HG03439 (cell line): ENCODE results near the gene CSF1.

Source experiments
- ATAC-seq: cut with Tn5 transposase; IDR thresholded peaks from one replicate; pipeline ENCODE4 v1.9.1; 2021; ENCODE audit warnings: mild to moderate bottlenecking, moderate library complexity; ENCODE audit not compliant: unreplicated experiment

Gene CSF1

DNA sequence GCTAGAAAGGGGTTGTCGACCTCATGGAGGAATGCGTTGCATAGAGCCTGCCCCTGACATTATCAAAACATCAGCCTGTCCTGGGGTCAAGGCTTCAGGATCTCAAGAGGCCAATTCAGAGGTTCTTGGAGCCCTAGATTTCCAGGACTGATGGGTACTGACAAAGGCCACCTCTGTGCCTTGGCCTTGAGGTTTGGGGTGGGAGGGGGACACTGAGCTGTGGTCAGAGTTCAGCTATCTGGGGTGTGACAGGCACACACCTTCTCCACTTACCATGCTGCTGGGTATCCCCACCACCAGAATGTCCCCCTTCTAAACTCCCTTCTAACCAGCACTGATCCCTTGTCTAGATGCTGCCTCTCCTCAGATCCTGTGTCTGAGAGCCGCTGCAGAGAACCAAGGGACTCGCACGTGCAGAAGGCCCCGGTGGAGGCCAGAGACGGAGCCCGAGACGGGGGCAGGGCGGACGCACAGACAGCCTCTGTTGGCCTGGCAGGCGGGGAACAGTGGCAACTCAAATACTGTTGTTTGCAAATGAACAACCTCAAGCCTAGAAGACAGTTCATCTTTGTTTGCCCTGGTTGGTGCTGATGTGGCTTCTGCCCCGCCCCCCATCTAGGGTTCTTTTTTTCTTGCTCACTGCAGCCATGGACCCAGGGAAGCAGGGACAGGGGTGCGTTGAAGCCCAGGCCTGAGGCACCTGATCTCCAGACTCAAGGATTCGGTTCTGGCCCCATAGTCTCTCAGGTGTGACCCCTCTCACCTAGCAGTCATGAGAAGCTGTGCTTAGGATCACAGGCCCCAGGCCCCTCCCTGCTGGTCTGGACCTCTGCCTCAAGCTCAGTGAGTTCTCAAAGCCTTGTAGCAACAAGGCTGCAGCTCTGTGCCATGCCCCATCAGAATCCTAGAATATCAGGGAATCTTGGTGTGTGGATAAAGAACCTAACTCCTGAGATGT lies 28.1 kb upstream of the CSF1 start:
- no peak for ATAC-seq

DNA sequence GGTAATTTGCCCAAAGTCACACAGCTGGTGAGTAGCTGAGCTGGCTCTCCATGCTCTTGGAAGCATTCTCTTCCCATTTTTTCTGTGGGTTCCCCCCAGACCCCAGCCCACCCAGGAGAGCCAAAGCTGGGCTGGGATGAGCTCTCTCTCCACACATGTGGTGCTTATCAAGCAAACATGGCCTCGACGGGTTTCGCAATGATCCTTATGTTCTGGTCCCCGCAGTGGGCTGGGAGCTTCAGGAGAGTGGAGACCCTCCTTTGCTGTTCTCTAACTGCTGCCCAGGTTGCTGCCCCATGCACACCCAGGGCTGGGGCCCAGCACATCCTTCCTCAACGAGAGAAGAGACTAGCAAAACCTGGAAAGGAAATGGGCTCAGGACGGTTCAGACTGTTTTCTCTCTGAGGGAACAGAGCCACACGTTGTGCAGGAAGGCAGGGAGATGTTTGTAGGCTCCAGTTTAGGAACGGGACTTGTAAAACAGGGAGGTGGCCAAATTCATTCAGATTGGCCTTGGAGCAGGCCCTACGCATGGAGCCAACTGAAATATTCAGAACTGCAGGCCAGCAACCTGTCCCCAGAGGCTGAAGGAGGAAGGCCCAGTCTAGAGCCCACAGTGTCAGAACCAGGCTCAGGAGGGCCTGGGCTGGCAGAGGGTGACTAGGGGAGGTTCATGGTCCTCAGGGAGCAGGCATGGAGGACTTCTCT lies 27.2 kb upstream of the CSF1 start:
- no peak for ATAC-seq

DNA sequence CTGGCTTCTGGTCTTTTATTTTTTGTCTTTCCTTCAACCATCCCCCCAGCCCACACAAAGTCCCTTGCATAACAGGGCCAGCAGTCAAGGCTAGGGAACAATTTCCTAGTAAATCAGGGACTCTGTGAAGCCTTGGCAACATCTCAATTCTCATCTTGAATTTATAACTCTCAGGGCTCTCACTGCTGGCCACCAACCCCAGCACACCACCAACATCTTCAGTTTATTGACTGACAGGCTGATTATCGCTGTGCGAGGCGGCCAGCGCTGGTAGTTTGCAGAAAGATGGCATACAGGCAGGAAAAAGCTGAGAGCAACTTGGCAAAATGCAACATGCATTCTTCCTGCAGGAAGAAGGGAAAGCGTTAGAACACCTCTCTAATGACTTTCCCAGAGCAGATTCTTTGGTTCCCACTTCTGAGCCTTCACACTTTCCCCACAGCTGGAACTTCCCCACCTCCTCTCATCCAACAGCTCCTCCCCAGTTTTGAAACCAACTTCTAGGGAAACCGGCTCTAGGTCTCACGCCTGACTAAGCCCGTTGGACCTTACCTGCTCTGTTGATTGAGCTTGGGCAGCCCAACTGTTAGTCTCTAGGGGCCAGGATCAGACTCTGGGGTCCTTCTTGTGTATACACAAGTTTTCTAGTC lies 26.3 kb upstream of the CSF1 start:
- no peak for ATAC-seq

DNA sequence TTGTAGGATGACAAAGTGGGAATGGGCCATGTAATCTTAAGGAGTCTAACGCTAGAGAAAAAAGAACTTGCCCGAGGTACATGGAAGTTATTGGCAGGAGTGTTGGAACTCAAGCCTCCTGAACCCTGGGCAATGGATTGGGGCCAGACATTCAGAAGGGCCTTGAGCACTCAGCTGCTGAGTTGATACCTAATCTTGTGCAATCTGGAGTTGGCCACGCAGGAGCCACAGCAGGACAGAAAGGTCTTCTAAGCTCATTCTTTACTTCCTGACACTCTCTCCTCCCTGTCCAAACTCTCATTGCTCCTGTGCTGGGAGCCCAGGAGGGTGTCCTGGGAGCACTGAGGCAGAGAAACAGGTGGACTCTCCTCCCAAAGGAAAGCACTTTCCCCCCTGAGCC lies 25.1 kb upstream of the CSF1 start:
- ATAC-seq, result no peak

DNA sequence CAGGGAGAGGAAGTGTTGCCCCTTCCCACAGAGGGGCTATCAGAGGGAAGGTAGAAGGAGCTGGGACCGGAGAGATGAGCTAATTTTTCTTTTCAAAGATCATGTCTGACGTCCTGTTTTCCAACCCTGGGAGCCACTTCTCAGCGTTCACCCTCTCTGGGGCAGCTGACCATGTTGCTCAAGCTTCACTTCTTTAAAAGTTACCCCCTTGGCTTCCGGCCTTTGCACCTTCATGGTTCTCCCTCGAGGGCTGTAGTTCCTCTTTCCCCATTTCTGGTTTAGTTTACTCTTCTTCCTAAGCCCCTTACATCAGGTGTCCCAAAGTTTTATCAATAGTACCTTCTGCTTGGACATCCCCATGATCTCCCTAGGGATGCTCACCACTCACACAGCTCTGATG lies 23.8 kb upstream of the CSF1 start:
- ATAC-seq, result no peak

DNA sequence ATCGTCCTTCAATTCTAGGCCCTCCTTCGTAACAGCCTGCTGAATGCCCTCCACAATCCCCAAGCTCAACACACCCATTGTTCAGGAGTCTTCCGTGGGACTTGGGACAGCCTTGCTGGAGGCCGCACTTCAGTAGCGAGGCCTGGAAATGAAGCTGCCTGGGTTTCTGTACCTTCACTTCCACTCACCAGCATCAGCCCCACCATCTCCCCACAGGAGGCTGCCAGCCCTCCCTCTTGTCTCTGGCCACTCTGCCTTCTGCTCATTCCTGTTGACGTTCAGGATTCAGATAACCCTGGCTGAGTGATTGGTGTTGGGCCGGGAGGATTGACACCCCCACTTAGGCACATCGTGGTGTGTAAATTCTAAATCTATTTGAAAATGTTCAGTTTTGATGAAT lies 23.4 kb upstream of the CSF1 start:
- ATAC-seq, result no peak

DNA sequence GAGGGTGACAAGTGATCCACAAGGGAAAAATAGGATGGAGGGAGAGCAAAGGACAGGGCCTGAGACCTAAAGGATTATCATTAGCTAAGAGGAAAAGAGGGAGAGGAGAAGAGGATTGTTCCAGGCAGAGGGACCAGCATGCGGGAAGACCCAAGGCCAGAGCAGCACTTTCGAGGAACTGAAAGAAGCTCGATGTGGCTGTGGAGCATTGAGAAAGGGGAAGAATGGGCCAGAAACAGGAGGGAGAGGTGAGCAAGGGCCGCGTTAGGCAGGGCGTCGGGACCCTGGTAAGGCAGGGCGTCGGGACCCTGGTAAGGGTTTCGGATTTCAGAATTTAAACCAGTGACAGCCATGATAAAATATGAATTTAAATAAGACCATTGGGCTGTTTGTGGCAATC lies 22.8 kb upstream of the CSF1 start:
- ATAC-seq, result no peak

DNA sequence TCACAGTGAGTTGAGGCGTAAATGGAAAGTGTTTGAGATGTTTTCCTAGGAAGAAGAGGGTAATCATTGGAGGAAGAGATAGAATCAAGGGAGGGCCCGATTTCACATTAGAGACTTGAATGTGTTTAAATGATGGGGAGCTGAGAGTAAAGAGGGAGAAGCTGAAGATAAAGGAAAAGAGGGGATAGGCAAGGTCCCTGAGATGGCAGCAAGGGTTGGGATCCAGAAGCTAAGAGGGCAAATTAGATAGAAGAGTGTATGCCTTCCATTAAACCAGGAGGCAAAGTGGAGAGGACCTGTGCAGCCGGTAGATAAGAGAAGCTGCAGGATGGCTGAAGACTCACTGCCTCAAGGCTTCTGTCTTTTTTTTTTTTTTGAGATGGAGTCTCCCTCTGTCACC lies 21.6 kb upstream of the CSF1 start:
- no peak for ATAC-seq

DNA sequence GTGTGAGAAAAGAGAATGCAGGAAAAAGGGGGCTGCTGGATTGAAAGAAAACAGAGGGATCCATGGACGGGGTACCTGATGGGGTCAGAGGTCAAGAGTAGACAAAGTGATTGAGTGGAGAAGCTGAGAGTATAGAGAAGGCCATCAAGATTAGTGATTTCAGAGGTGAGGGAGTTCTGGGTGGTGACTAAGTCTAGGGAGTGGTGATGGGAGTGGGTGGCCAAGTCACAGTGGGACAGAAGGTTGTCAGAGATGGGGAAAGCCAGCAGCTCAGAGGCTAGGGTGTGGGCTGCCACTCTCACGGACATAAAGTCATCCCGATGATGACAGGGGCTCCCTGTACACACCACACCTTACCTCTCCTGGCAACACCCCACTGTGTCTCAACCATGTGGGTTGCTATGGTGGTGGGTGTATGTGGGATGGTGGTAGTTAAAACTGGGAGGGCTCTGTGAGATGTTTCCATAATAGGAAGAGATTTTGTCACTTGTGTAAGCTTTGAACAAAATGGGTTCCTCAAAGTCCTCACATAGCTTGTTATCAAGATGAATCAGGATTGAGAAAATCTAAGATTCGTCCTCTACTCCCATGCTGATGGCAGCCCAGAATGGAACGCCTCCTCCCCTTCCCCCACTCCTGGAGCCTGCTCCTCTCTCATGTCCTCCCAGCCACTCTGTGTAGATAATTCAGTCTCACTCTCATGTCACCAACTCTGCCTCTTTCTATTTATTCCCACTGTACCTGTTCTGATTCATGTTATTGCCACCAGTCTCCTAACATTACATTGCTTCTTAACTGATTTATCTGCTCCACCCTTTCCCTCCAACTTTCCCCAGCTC lies 20.3 kb upstream of the CSF1 start:
- no peak for ATAC-seq

DNA sequence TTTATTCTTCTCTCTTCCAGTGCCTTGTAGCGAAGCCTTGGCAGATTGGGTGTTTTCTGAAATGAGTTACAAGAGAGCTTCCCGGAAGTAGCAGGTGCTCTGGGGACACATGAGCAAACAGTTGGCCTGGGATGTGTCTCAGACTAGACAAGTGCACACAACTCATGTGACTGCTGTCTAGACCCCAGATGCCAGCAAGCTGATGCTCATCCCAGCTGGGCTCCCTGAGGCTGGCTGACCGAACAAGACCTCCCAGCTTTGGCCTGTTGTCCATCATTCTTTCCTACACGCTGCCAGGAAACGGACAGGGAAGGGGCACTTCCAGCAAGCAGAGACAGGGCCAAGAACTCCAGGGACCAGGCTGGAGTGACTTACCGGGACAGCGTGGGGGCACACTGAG lies 18.7 kb upstream of the CSF1 start:
- no peak for ATAC-seq

DNA sequence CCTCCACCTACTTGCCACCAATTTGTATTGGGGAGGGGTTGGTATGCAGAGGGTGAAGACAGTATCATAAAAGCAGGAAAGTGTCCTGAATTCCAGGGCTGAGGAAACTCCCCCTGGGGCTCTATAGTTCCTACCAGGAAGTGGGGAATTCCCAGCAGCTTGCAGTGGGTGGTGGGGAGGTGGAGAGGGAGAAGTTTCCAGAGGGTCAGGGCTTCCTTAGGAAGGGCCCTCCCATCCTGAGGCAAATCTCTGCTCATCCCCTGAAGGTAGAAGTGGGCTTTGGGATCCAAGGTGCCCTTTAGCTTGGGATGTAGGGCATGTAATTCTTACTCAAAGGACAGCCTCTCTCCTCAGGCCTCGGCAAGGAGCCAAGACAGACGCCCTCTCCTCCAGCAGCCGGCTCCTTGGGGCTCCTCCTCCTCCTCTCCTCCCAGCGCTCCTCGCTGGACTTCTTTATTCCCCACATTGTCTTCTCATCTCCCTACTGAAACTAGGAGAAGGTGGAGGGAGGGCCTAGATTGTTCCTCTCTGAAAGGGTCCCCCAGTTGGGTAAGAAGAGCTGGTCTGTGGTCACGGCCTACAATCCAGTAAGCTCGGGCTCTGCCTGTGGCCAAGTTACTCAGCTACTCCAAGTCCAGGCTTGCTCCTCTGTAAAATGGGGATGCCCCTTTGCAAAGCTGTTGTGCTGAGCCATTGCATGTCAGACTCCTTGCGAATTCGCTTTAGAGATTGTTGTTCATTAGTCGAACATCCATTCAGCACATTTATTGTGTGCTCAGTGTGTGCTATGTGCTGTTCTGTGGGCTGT lies 17.9 kb upstream of the CSF1 start:
- ATAC-seq, result no peak

DNA sequence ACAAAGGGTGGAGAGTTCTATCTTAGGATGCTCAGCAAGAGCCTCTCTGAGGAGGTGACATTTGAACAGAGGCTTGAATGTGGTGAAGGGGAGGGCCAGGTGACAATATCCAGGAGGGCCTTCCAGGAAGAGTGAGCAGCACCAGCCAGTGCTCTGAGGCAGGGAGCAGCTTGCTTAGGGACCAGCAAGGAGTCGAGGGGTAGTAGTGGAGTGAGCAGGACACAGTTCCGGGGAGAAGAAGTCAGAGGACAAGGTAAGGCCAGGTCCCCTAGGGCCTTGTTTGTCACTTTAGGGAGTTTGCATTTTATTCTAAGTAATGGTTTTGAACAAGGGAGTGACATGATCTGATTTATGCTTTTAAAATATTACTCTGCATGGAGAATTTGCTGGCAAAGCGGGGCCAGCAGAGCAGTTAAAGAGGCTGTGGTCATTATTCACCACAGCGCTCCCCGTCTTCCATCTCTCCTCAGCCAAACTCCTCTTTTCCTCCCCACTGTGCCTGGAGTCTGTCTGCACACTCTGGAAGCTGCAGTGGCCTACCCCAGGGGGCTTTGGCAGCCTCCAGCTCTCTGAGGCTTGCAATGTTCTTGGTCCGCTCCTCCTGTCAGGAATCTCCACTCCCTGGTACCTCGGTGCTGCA lies 17.0 kb upstream of the CSF1 start:
- no peak for ATAC-seq

DNA sequence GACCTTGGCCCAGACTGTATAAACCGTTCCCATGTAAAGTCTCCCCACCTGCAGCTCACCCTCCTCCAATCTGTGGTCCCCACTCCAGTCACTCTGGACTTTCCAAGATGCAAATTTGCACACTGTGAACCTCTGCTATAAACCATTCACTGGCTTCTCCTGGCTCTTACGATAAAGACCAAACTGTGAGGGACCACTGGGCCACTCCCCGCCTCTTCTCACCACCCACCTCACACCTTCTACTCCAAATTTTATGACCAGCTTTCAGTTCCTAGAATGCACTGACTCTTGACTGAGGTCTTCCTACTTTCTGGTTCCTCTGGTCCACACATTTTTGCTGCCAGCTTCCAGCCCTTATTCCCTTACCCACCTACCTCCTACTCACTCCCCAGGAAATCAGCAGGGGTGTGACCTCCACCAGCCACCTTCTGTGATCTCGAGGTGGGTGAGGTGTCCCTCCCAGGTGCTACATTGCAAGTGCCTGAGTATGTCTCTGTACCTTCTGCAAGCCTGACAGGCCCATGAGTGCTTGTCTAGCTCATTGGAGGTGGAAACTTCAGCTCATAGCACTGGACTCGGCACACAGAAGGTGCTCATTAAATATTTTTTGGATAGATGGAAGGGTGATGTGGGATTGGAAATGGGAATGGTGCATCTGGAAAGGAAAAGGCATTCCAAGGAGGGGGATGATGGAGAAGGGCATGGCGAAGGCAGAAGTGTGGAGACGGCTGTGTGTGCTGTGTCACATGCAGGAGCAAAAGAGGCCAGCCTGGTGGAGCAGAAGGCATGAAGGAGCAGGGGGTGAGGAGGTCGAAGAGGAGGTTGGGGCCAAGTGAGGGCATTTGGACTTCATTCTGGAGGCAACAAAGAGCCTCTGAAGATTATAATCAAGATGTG lies 15.6 kb upstream of the CSF1 start:
- ATAC-seq, result no peak

DNA sequence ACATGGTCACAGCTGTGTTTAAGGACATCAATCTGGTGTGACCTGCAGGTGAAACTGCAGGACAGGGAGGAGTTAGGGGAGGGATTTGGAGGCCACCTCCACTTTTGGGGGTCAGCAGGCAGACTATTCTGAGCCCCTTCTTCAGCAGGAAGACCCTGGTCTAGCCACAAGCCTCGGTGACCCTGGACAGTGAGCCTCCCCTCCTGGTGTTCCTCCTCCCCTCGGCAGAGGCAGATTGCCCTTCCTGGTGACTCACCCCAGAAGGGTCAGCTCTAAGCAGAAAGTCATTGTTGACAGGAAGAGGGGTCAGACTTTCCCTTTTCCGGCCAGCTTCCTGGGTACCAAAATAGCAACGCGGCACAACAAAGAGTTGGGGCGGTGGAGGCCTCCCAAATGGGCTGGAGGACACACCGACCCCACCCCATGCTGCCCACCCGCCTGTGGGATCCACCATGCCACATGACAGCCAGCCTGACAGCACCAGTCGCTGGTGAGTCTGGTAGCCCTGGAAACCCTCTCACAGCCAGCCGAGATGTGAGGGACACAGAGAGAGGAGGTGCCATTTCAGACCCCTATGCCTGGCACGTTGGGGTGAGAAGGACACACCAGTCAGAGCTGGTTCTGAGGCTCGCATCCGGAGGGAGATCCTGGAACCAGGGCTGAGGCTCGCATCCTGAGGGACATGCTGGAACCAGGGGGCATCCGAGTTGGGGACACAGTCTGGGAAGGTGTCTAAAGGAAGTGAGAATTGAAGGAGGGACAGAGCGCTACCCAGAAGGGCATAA lies 14.7 kb upstream of the CSF1 start:
- ATAC-seq, result no peak

DNA sequence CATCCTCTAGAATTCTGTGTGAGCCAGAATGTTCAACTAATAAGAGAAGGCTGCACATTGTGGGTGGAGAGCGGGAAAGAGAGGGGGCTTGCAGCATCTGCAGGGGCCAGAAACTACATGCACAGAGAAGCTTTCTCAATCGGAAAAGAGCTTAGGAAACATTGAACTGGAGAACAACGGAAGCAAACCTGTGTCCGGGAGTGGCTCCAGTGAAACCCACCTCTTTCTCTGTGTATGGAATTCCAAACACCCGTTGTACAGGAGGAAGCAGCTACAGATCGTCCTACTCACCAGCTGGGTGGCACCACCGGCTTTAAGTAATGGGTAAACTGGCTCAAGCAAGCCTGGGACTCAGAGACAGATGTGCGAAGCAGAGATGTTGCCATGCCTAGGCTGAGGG lies 14.0 kb upstream of the CSF1 start:
- no peak for ATAC-seq

DNA sequence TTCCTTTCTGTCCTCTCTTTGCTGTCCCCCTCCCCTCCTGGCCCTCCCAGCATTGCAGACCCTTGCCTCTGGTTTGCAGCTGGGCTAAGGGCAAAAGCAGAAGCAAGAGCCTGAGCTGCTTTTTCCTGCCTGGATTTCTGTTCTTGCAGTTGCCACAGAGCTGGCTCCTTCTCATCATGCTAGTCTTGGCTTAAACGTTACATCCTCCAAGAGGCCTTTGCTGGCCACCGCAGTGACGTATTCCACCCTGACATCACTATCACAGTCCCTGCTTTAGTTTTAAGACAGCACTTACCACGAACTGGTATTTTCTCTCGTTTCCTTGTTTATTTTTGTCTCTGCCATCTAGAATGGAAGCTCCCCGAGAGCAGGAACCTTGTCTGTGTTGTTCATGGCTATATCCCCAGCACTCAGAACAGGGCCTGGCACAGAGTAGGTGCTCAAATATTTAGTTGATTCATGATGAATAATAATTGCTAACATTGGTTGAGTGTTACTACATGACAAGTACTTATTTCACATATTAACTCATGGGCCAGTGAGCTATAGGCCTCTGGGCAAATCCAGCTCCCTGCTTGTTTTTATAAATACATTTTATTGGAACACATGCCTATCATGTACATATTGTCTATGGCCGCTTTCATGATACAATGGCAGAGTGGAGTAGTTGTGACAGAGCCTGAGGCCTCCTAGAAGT lies 13.2 kb upstream of the CSF1 start:
- ATAC-seq, result no peak

DNA sequence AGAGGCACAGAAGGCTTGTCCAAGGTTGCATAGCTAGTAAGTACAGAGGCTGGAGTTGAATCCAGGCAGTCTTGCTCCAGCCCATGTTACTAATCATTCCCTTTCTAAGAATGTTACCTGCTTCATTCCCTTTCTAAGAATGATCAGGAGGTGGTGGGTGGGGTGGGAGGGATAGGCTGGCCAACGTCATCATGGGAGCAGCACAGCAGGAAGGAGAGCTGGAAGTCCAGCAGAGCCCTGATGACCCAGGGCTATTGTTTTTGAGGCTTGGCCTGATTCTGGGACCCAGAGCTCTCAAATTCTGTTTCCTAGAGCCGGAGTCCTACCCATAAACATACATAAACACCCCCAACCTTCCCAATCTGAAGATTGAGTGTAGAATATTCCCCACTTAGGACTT lies 11.8 kb upstream of the CSF1 start:
- no peak for ATAC-seq
